ENCODE data around the gene CELSR1.

Gene CELSR1

GRCh38 chr22:46469711-46470110 lies 67.7 kb downstream of the CELSR1 start:
- no peaks in the 10 kb centered on the region for H3K9me3 ChIP-seq (replicated peaks; ENCODE audit: insufficient read depth, low read length)
- no peaks in the 10 kb centered on the region for H3F3A ChIP-seq (ENCODE audit: insufficient read depth, low read length)
- H4K20me1 ChIP-seq (ENCODE audit: insufficient read depth, low read length): no peaks in the 10 kb centered on the region
- no peak for DNase-seq
- no peaks in the 10 kb centered on the region for H3K79me2 ChIP-seq (ENCODE audit: low read length)
- no peaks in the 10 kb centered on the region for H3K9me2 ChIP-seq (replicated peaks; ENCODE audit: insufficient read depth, low read length)
- no peaks in the 10 kb centered on the region for H3K4me1 ChIP-seq (ENCODE audit: low read length)
- TF ChIP-seq CTCF (IDR thresholded peaks at IDR 0.05; ENCODE audit: low read length) (no peak), EZH2 (optimal IDR thresholded peaks at IDR 0.05; ENCODE audit: low read depth, low read length) (no peak), EZH2phosphoT487 (IDR thresholded peaks at IDR 0.05; ENCODE audit: low read length) (no peak)
- H2AFZ ChIP-seq (ENCODE audit: low read length): no peak overlapping the region
- H3K27ac ChIP-seq (ENCODE audit: low read length): no peak overlapping the region
- no peak overlapping the region for H3K4me2 ChIP-seq (ENCODE audit: low read depth, low read length)
- H3K36me3 ChIP-seq (replicated peaks; ENCODE audit: insufficient read depth, low read length): no peaks in the 10 kb centered on the region
- no peak overlapping the region for H3K9ac ChIP-seq (ENCODE audit: low read length)
- H3K27me3 ChIP-seq (replicated peaks; ENCODE audit: insufficient read depth, low read length): peaks cover 66% of the 10 kb centered on the region
- H3K4me3 ChIP-seq (ENCODE audit: low read length): no peak overlapping the region

- TF ChIP-seq CTCF (IDR thresholded peaks at IDR 0.05; ENCODE audit: low read length) (no peak), EZH2phosphoT487 (IDR thresholded peaks at IDR 0.05; ENCODE audit: low read length) (no peak), EZH2 (optimal IDR thresholded peaks at IDR 0.05; ENCODE audit: low read depth, low read length) (no peak)
- no peak overlapping the region for H3K4me3 ChIP-seq (ENCODE audit: low read length)
- H3K9me3 ChIP-seq (replicated peaks; ENCODE audit: insufficient read depth, low read length): no peaks in the 10 kb centered on the region
- no peak for DNase-seq
- no peaks in the 10 kb centered on the region for H3K9me2 ChIP-seq (replicated peaks; ENCODE audit: insufficient read depth, low read length)
- no peak overlapping the region for H3K27ac ChIP-seq (ENCODE audit: low read length)
- H3K27me3 ChIP-seq (replicated peaks; ENCODE audit: insufficient read depth, low read length): peaks cover 70% of the 10 kb centered on the region
- H3K36me3 ChIP-seq (replicated peaks; ENCODE audit: insufficient read depth, low read length): no peaks in the 10 kb centered on the region
- H4K20me1 ChIP-seq (ENCODE audit: insufficient read depth, low read length): no peaks in the 10 kb centered on the region
- H3K4me2 ChIP-seq (ENCODE audit: low read depth, low read length): no peak overlapping the region
- H2AFZ ChIP-seq (ENCODE audit: low read length): no peak overlapping the region
- H3K4me1 ChIP-seq (ENCODE audit: low read length): no peaks in the 10 kb centered on the region
- H3F3A ChIP-seq (ENCODE audit: insufficient read depth, low read length): no peaks in the 10 kb centered on the region
- no peak overlapping the region for H3K9ac ChIP-seq (ENCODE audit: low read length)
- no peaks in the 10 kb centered on the region for H3K79me2 ChIP-seq (ENCODE audit: low read length)
Observed at GRCh38 chr22:46467006-46467405, 70.4 kb downstream of the CELSR1 start.

- TF ChIP-seq CTCF (IDR thresholded peaks at IDR 0.05; ENCODE audit: low read length) (no peak), EZH2 (optimal IDR thresholded peaks at IDR 0.05; ENCODE audit: low read depth, low read length) (no peak), EZH2phosphoT487 (IDR thresholded peaks at IDR 0.05; ENCODE audit: low read length) (no peak)
- no peak overlapping the region for H3K27ac ChIP-seq (ENCODE audit: low read length)
- no peaks in the 10 kb centered on the region for H3K36me3 ChIP-seq (replicated peaks; ENCODE audit: insufficient read depth, low read length)
- no peaks in the 10 kb centered on the region for H3K9me2 ChIP-seq (replicated peaks; ENCODE audit: insufficient read depth, low read length)
- no peak overlapping the region for H3K4me3 ChIP-seq (ENCODE audit: low read length)
- no peaks in the 10 kb centered on the region for H3K79me2 ChIP-seq (ENCODE audit: low read length)
- no peaks in the 10 kb centered on the region for H3K9me3 ChIP-seq (replicated peaks; ENCODE audit: insufficient read depth, low read length)
- no peak overlapping the region for H3K9ac ChIP-seq (ENCODE audit: low read length)
- H3F3A ChIP-seq (ENCODE audit: insufficient read depth, low read length): no peaks in the 10 kb centered on the region
- H3K27me3 ChIP-seq (replicated peaks; ENCODE audit: insufficient read depth, low read length): peaks cover 72% of the 10 kb centered on the region
- no peak for DNase-seq
- H3K4me2 ChIP-seq (ENCODE audit: low read depth, low read length): no peak overlapping the region
- H4K20me1 ChIP-seq (ENCODE audit: insufficient read depth, low read length): no peaks in the 10 kb centered on the region
- H2AFZ ChIP-seq (ENCODE audit: low read length): no peak overlapping the region
- no peaks in the 10 kb centered on the region for H3K4me1 ChIP-seq (ENCODE audit: low read length)
Observed at GRCh38 chr22:46466255-46466676, 71.2 kb downstream of the CELSR1 start.
